ENCODE measurements around the gene CSPG4. TPM values are rescaled to one million over a fixed set of nuclear protein-coding genes. Genes with fewer than 3 reads are reported as not detected.

Gene CSPG4
- polyA plus RNA-seq, 1 experiment, result 5.8 TPM

GRCh38 chr15:75651810-75652543, 60.7 kb downstream of the CSPG4 start:
- no peak for DNase-seq (ENCODE audit: low read depth, low spot score)
- no peak for TF ChIP-seq CTCF (IDR thresholded peaks at IDR 0.05; ENCODE audit: low read depth, low read length)
- CTCF ChIA-PET, result interaction anchor here (1.1 kb wide), 1 partner anchor 31 kb away, joined by 3 read pairs; no protein-coding TSS in a partner anchor
- Histone ChIP-seq H3K4me3 (ENCODE audit: low read depth, low read length) (peak overlapping the region; percentile 90), H3K27me3 (ENCODE audit: control insufficient read depth, insufficient read depth, low read length) (no peaks in the 10 kb centered on the region), H3K27ac (ENCODE audit: low read depth, low read length) (no peak overlapping the region), H3K9me3 (ENCODE audit: control insufficient read depth, insufficient read depth, low read length) (no peaks in the 10 kb centered on the region; the same call in 1 of the 2 replicates)
- POLR2A ChIA-PET, result interaction anchor here (0.8 to 1.9 kb wide), 2 partner anchors 9 to 30 kb away, joined by 3 to 7 read pairs; no protein-coding TSS in a partner anchor

- POLR2A ChIA-PET, result interaction anchor here (0.8 to 1.9 kb wide), 2 partner anchors 10 to 31 kb away, joined by 3 to 7 read pairs; no protein-coding TSS in a partner anchor
- H3K27ac ChIP-seq (ENCODE audit: low read depth, low read length), result no peak overlapping the region
- no peak for TF ChIP-seq CTCF (IDR thresholded peaks at IDR 0.05; ENCODE audit: low read depth, low read length)
Observed at GRCh38 chr15:75650908-75651809, 61.5 kb downstream of the CSPG4 start.

GRCh38 chr15:75649848-75650247, 62.8 kb downstream of the CSPG4 start:
- no peak for DNase-seq (ENCODE audit: low read depth, low spot score)
- peak overlapping the region; percentile 90 for H3K4me3 ChIP-seq (ENCODE audit: low read depth, low read length)
- POLR2A ChIA-PET, result no interaction called here
- CTCF ChIA-PET, result interaction anchor here (1.5 kb wide), 1 partner anchor 19 kb away, joined by 3 read pairs; no protein-coding TSS in a partner anchor
- no peaks in the 10 kb centered on the region for H3K27me3 ChIP-seq (ENCODE audit: control insufficient read depth, insufficient read depth, low read length)
- no peaks in the 10 kb centered on the region; the same call in 1 of the 2 replicates for H3K9me3 ChIP-seq (ENCODE audit: control insufficient read depth, insufficient read depth, low read length)
- H3K27ac ChIP-seq (ENCODE audit: low read depth, low read length), result no peak overlapping the region
- no peak for TF ChIP-seq CTCF (IDR thresholded peaks at IDR 0.05; ENCODE audit: low read depth, low read length)

More at GRCh38 chr15:75650908-75651809, 61.5 kb downstream of the CSPG4 start:
- H3K4me3 ChIP-seq (ENCODE audit: low read depth, low read length), result peak overlapping the region; percentile 90
- H3K27me3 ChIP-seq (ENCODE audit: control insufficient read depth, insufficient read depth, low read length), result no peaks in the 10 kb centered on the region
- CTCF ChIA-PET, result interaction anchor here (0.6 to 1.5 kb wide), 4 partner anchors 12 to 30 kb away, joined by 3 to 4 read pairs (median 3); no protein-coding TSS in a partner anchor
- no peak for DNase-seq (ENCODE audit: low read depth, low spot score)
- no peaks in the 10 kb centered on the region; the same call in 1 of the 2 replicates for H3K9me3 ChIP-seq (ENCODE audit: control insufficient read depth, insufficient read depth, low read length)

GRCh38 chr15:75649045-75649761, 63.4 kb downstream of the CSPG4 start:
- ChIA-PET POLR2A (interaction anchor here (1.1 kb wide), 1 partner anchor 16 kb away, joined by 3 read pairs; no protein-coding TSS in a partner anchor), CTCF (interaction anchor here (1.5 kb wide), 1 partner anchor 20 kb away, joined by 3 read pairs; no protein-coding TSS in a partner anchor)
- no peaks in the 10 kb centered on the region; the same call in 1 of the 2 replicates for H3K9me3 ChIP-seq (ENCODE audit: control insufficient read depth, insufficient read depth, low read length)
- peak overlapping the region; percentile 21 for H3K27ac ChIP-seq (ENCODE audit: low read depth, low read length)
- TF ChIP-seq CTCF (IDR thresholded peaks at IDR 0.05; ENCODE audit: low read depth, low read length), result no peak
- H3K4me3 ChIP-seq (ENCODE audit: low read depth, low read length), result peak overlapping the region; percentile 90
- no peaks in the 10 kb centered on the region for H3K27me3 ChIP-seq (ENCODE audit: control insufficient read depth, insufficient read depth, low read length)
- no peak for DNase-seq (ENCODE audit: low read depth, low spot score)
